ENCODE measurements around the gene LRRC4B.
A peak's percentile ranks its signal among the peaks of the same experiment; 100 is the strongest.

LRRC4B gene

GRCh38 chr19:50551034-50551714, 17.1 kb downstream of the LRRC4B start:
- FAIRE-seq (no peak), DNase-seq (ENCODE audit: insufficient read length, low spot score) (no peak)
- TF ChIP-seq POLR2A (IDR thresholded peaks at IDR 0.05; ENCODE audit: low read depth, low read length) = no peak

GRCh38 chr19:50550594-50550966, 17.7 kb downstream of the LRRC4B start:
- no peak for TF ChIP-seq POLR2A (IDR thresholded peaks at IDR 0.05; ENCODE audit: low read depth, low read length)
- FAIRE-seq = no peak
- DNase-seq (ENCODE audit: insufficient read length, low spot score) = no peak

- FAIRE-seq (no peak), DNase-seq (ENCODE audit: insufficient read length, low spot score) (no peak)
- no peak for TF ChIP-seq POLR2A (IDR thresholded peaks at IDR 0.05; ENCODE audit: low read depth, low read length)
Observed at GRCh38 chr19:50549927-50550593, 18.2 kb downstream of the LRRC4B start.

- DNase-seq (ENCODE audit: insufficient read length, low spot score) (no peak), FAIRE-seq (no peak)
- TF ChIP-seq POLR2A (IDR thresholded peaks at IDR 0.05; ENCODE audit: low read depth, low read length) = no peak
Observed at GRCh38 chr19:50549059-50549926, 18.9 kb downstream of the LRRC4B start.

GRCh38 chr19:50548191-50549058, 19.8 kb downstream of the LRRC4B start:
- TF ChIP-seq POLR2A (IDR thresholded peaks at IDR 0.05; ENCODE audit: low read depth, low read length) = no peak
- no peak for FAIRE-seq
- DNase-seq (ENCODE audit: insufficient read length, low spot score) = no peak

- FAIRE-seq = no peak
- no peak for DNase-seq (ENCODE audit: insufficient read length, low spot score)
Observed at GRCh38 chr19:50547385-50548190, 20.6 kb downstream of the LRRC4B start.

GRCh38 chr19:50546527-50547221, 21.6 kb downstream of the LRRC4B start:
- FAIRE-seq (no peak), DNase-seq (ENCODE audit: insufficient read length, low spot score) (no peak)
- TF ChIP-seq POLR2A (IDR thresholded peaks at IDR 0.05; ENCODE audit: low read depth, low read length) = no peak

More at GRCh38 chr19:50547385-50548190, 20.6 kb downstream of the LRRC4B start:
- TF ChIP-seq POLR2A (IDR thresholded peaks at IDR 0.05; ENCODE audit: low read depth, low read length) = no peak

- DNase-seq (ENCODE audit: insufficient read length, low spot score) = no peak
- no peak for FAIRE-seq
- no peak for TF ChIP-seq POLR2A (IDR thresholded peaks at IDR 0.05; ENCODE audit: low read depth, low read length)
Observed at GRCh38 chr19:50542943-50543342, 25.3 kb downstream of the LRRC4B start.

GRCh38 chr19:50537769-50538230, 30.4 kb downstream of the LRRC4B start:
- DNase-seq (ENCODE audit: insufficient read length, low spot score) = peak; percentile 99
- FAIRE-seq = peak; percentile 41
- TF ChIP-seq POLR2A (IDR thresholded peaks at IDR 0.05; ENCODE audit: low read depth, low read length) = no peak

- FAIRE-seq = no peak
- no peak for TF ChIP-seq POLR2A (IDR thresholded peaks at IDR 0.05; ENCODE audit: low read depth, low read length)
- DNase-seq (ENCODE audit: insufficient read length, low spot score) = no peak
Observed at GRCh38 chr19:50537306-50537685, 30.9 kb downstream of the LRRC4B start.

GRCh38 chr19:50536662-50537305, 31.5 kb downstream of the LRRC4B start:
- no peak for FAIRE-seq
- DNase-seq (ENCODE audit: insufficient read length, low spot score) = no peak
- no peak for TF ChIP-seq POLR2A (IDR thresholded peaks at IDR 0.05; ENCODE audit: low read depth, low read length)
